ENCODE data around the gene ACSL4.

DNA sequence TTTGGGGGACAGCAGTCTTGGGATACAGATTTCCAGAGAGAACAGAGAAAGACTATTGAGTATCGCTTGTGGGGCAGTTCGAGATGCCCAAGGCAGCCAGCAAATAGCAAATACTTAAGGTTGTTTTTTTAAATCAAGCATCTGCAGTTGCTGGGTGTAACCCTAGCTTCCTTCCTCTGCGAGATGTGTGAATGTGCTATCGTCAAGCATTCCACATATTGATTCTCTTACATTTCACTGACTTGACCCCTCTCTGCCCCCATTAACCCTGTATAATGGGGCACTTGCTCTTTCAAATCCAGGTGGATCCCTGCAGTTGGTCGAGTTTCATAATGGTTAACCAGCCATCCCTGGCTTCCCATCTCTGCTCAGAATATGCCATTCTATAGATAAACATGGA lies 131.6 kb downstream of the ACSL4 start:
- no peak for TF ChIP-seq EZH2phosphoT487 (IDR thresholded peaks at IDR 0.05; ENCODE audit: borderline replicate concordance)
- TF ChIP-seq, protein P1, sequence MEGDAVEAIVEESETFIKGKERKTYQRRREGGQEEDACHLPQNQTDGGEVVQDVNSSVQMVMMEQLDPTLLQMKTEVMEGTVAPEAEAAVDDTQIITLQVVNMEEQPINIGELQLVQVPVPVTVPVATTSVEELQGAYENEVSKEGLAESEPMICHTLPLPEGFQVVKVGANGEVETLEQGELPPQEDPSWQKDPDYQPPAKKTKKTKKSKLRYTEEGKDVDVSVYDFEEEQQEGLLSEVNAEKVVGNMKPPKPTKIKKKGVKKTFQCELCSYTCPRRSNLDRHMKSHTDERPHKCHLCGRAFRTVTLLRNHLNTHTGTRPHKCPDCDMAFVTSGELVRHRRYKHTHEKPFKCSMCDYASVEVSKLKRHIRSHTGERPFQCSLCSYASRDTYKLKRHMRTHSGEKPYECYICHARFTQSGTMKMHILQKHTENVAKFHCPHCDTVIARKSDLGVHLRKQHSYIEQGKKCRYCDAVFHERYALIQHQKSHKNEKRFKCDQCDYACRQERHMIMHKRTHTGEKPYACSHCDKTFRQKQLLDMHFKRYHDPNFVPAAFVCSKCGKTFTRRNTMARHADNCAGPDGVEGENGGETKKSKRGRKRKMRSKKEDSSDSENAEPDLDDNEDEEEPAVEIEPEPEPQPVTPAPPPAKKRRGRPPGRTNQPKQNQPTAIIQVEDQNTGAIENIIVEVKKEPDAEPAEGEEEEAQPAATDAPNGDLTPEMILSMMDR (conservative IDR thresholded peaks at IDR 0.05; ENCODE audit: low read length), result no peak

Data from Loucy (cell line).